HEK293T (cell line): Measurements from ENCODE around the gene RNU5D-1.

Experiments
- CTCF ChIA-PET: fragments of 350-600 bp; formaldehyde crosslinking; extraction: SDS; loops from one replicate; lab custom pipeline; 2021; ENCODE audit warnings: antibody characterized with exemption, inconsistent platforms; lab: Yijun Ruan, JAX
- POLR2A ChIA-PET: fragments of 350-600 bp; formaldehyde crosslinking; extraction: SDS; loops from one replicate; lab custom pipeline; 2020; ENCODE audit warnings: antibody characterized with exemption, inconsistent platforms; lab: Yijun Ruan, JAX
- DNase-seq: peaks from one replicate; pipeline ENCODE4 v3.0.0; 2012; ENCODE audit warnings: mixed read lengths; ENCODE audit errors: extremely low spot score
- ARNT ChIP-seq: fragments of 450-650 bp; IDR thresholded peaks from 2 replicates; pipeline ENCODE4 v1.6.1; 2017; ENCODE audit warnings: mild to moderate bottlenecking
- BHLHE40 ChIP-seq: fragments of 450-650 bp; IDR thresholded peaks from 2 replicates; pipeline ENCODE4 v1.6.1; 2016; ENCODE audit warnings: mild to moderate bottlenecking, moderate library complexity, borderline replicate concordance
- CTBP1 ChIP-seq: fragments of 450-650 bp; IDR thresholded peaks from 2 replicates; pipeline ENCODE4 v1.6.1; 2016; ENCODE audit warnings: borderline replicate concordance
- ELF4 ChIP-seq: fragments of 450-650 bp; IDR thresholded peaks from 2 replicates; pipeline ENCODE4 v1.6.1; 2017; ENCODE audit warnings: antibody characterized with exemption
- FOXA1 ChIP-seq: fragments of 450-650 bp; IDR thresholded peaks from 2 replicates; pipeline ENCODE4 v1.6.1; 2016; ENCODE audit warnings: mild to moderate bottlenecking
- FOXK2 ChIP-seq: fragments of 450-650 bp; IDR thresholded peaks from 2 replicates; pipeline ENCODE4 v1.6.1; 2016; ENCODE audit warnings: mild to moderate bottlenecking
- FOXM1 ChIP-seq: fragments of 450-650 bp; IDR thresholded peaks from 2 replicates; pipeline ENCODE4 v1.6.1; 2017; ENCODE audit warnings: mild to moderate bottlenecking, borderline replicate concordance
- HDGF ChIP-seq: fragments of 450-650 bp; IDR thresholded peaks from 2 replicates; pipeline ENCODE4 v1.6.1; 2017; ENCODE audit warnings: antibody characterized with exemption, borderline replicate concordance
- L3MBTL2 ChIP-seq: fragments of 450-650 bp; conservative IDR thresholded peaks from 2 replicates; pipeline ENCODE4 v1.6.1; 2016; ENCODE audit warnings: mild to moderate bottlenecking
- LEF1 ChIP-seq: fragments of 450-650 bp; IDR thresholded peaks from 2 replicates; pipeline ENCODE4 v1.6.1; 2017; ENCODE audit warnings: mild to moderate bottlenecking, borderline replicate concordance
- NFRKB ChIP-seq: fragments of 450-650 bp; IDR thresholded peaks from 2 replicates; pipeline ENCODE4 v1.6.1; 2016; ENCODE audit warnings: mild to moderate bottlenecking, moderate library complexity
- SP1 ChIP-seq: fragments of 450-650 bp; IDR thresholded peaks from 2 replicates; pipeline ENCODE4 v1.6.1; 2017
- SUZ12 ChIP-seq: fragments of 450-650 bp; IDR thresholded peaks from 2 replicates; pipeline ENCODE4 v1.6.1; 2016; ENCODE audit warnings: mild to moderate bottlenecking
- TARDBP ChIP-seq: fragments of 450-650 bp; IDR thresholded peaks from 2 replicates; pipeline ENCODE4 v1.6.1; 2016
- ZNF384 ChIP-seq: fragments of 450-650 bp; IDR thresholded peaks from 2 replicates; pipeline ENCODE4 v1.6.1; 2016
- TF ChIP-seq, protein P1 (sequence below): fragments of 450-650 bp; IDR thresholded peaks from 2 replicates; pipeline ENCODE4 v1.6.1; 2016

RNU5D-1 gene

DNA sequence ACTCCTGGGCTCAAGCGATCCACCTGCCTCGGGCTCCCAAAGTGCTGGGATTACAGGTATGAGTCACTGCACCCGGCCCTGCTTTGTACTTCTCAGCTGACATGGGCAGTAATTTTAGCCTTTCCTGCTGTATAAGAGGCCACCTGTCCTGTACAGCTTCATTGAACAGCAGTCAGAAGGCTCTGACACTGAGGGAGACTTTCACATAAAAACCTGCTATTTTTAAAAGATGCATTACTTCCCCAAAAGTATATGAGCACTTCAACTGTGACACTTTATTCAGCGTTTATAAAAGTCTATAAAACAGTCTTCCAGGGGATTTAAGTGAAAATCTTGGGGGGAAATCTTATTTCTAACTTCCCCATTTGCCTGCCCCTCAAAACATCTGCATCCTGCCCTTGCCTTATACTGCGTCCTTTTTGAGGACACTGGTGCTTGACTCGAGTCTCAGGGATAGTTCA is 17.6 kb downstream of the RNU5D-1 start:
- CTCF ChIA-PET = interaction anchor here (0.7 to 0.9 kb wide), 2 partner anchors 74 to 230 kb away, joined by 3 to 4 read pairs; no protein-coding TSS in a partner anchor
- POLR2A ChIA-PET = interaction anchor here (0.6 to 3.1 kb wide), 4 partner anchors 8 to 192 kb away, joined by 3 to 27 read pairs (median 5); partner anchors contain the start of genes BEST4 and RPS8
- DNase-seq = no peak
- no peak for TF ChIP-seq BHLHE40
- TF ChIP-seq FOXA1 = no peak
- TF ChIP-seq, protein P1, sequence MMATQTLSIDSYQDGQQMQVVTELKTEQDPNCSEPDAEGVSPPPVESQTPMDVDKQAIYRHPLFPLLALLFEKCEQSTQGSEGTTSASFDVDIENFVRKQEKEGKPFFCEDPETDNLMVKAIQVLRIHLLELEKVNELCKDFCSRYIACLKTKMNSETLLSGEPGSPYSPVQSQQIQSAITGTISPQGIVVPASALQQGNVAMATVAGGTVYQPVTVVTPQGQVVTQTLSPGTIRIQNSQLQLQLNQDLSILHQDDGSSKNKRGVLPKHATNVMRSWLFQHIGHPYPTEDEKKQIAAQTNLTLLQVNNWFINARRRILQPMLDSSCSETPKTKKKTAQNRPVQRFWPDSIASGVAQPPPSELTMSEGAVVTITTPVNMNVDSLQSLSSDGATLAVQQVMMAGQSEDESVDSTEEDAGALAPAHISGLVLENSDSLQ = no peak
- TF ChIP-seq FOXM1 = no peak
- TF ChIP-seq FOXK2 = no peak
- TF ChIP-seq ARNT = no peak
- TF ChIP-seq ELF4 = no peak

DNA sequence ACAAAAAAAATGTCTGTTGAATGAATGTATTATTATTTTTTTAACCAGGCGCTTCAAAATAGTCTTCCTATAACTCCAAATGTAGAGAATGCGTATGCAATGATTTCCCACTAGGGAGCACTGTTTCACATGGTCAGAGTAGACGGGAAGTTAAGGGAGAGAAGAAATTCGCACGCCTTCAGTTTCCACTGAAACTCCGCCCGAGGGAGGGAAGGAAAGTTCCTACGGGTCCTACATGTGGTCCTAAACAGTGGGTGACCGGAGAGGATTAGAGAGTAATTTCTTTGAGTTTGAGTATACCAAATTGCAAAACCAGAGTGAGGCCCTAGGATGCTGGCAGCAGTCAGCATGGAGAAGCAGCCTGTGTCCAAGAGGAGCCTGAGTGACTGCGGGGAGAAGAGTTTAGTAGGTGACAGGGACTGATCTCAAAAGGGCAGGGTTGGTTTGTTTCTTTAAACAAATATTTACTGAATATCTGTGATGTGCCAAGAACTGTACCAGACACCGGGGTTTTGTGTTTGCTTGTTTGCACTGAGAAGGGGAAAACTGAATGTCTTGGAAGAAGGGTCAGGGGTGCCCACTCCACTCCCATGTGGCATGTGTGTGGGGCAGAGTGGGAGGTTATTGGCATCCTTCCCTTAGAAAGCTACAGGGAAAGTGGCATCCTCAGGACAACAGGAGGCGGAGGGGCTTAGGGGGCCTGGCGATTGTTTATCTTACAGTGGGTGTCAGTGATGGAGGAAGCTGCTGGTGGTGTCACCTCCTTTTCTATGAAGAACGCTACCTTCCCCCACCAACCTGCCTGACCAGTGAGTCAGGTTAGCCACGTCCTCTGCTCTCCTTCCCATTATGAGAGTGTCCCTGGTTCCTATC is 22.8 kb downstream of the RNU5D-1 start:
- ChIA-PET POLR2A (interaction anchor here (1.1 to 1.9 kb wide), 4 partner anchors 13 to 77 kb away, joined by 3 to 17 read pairs (median 6); partner anchors contain the start of genes RPS8 and TMEM53), CTCF (interaction anchor here (0.6 to 0.8 kb wide), 2 partner anchors 14 to 56 kb away, joined by 3 to 4 read pairs; no protein-coding TSS in a partner anchor)

GRCh38 chr1:44707112-44707881 is 23.7 kb downstream of the RNU5D-1 start:
- TF ChIP-seq CTBP1 = no peak
- TF ChIP-seq FOXA1 = no peak
- no peak for TF ChIP-seq BHLHE40
- TF ChIP-seq ZNF384 = no peak
- TF ChIP-seq TARDBP = no peak
- TF ChIP-seq HDGF = no peak
- no peak for TF ChIP-seq L3MBTL2
- no peak for TF ChIP-seq FOXM1
- TF ChIP-seq, protein P1 = no peak
- no peak for TF ChIP-seq LEF1
- no peak for TF ChIP-seq FOXK2
- TF ChIP-seq SUZ12 = no peak
- no peak for TF ChIP-seq SP1
- TF ChIP-seq ARNT = no peak
- no peak for TF ChIP-seq ELF4
- no peak for TF ChIP-seq NFRKB
- POLR2A ChIA-PET = interaction anchor here (0.6 to 1.4 kb wide), 4 partner anchors 14 to 76 kb away, joined by 3 to 6 read pairs (median 4); partner anchors contain the start of gene TMEM53
- DNase-seq = no peak

More for the DNA sequence above, 22.8 kb downstream of the RNU5D-1 start:
- TF ChIP-seq L3MBTL2 = peak; percentile 49; the same call in 1 of the 2 replicates
- no peak for TF ChIP-seq LEF1
- peak; percentile 69 for DNase-seq

GRCh38 chr1:44705938-44706337 is 25.0 kb downstream of the RNU5D-1 start:
- ChIA-PET POLR2A (interaction anchor here (0.6 to 2.6 kb wide), 2 partner anchors 15 to 18 kb away, joined by 3 to 8 read pairs; no protein-coding TSS in a partner anchor), CTCF (interaction anchor here (1.3 kb wide), 1 partner anchor 25 kb away, joined by 4 read pairs; the partner anchor contains the start of gene RNU5D-1)
- DNase-seq = no peak
- TF ChIP-seq FOXK2 (no peak), ZNF384 (no peak), HDGF (no peak), CTBP1 (no peak), ELF4 (no peak)

More at GRCh38 chr1:44707112-44707881, 23.7 kb downstream of the RNU5D-1 start:
- CTCF ChIA-PET = interaction anchor here (0.6 to 1.3 kb wide), 2 partner anchors 24 to 835 kb away, joined by 4 read pairs; partner anchors contain the start of gene RNU5D-1

GRCh38 chr1:44705470-44705869 is 25.5 kb downstream of the RNU5D-1 start:
- CTCF ChIA-PET = interaction anchor here (0.6 kb wide), 1 partner anchor 18 kb away, joined by 3 read pairs; no protein-coding TSS in a partner anchor
- POLR2A ChIA-PET = interaction anchor here (2.6 kb wide), 1 partner anchor 16 kb away, joined by 8 read pairs; no protein-coding TSS in a partner anchor
- TF ChIP-seq ZNF384 = no peak
- no peak for TF ChIP-seq FOXK2
- no peak for TF ChIP-seq FOXA1
- TF ChIP-seq, protein P1 = no peak
- no peak for TF ChIP-seq FOXM1
- no peak for TF ChIP-seq ARNT
- TF ChIP-seq NFRKB = no peak
- TF ChIP-seq SP1 = no peak
- no peak for TF ChIP-seq CTBP1
- no peak for TF ChIP-seq L3MBTL2
- TF ChIP-seq TARDBP = no peak
- no peak for TF ChIP-seq LEF1
- TF ChIP-seq BHLHE40 = no peak
- TF ChIP-seq ELF4 = no peak
- no peak for TF ChIP-seq SUZ12
- DNase-seq = no peak
